ENCODE results near the gene DNTT. TPM values are rescaled to one million over a fixed set of nuclear protein-coding genes. Genes with fewer than 3 reads are reported as not detected.

Gene DNTT
- total RNA-seq, 1 donor from 2014 or later: 0.11 TPM

DNA sequence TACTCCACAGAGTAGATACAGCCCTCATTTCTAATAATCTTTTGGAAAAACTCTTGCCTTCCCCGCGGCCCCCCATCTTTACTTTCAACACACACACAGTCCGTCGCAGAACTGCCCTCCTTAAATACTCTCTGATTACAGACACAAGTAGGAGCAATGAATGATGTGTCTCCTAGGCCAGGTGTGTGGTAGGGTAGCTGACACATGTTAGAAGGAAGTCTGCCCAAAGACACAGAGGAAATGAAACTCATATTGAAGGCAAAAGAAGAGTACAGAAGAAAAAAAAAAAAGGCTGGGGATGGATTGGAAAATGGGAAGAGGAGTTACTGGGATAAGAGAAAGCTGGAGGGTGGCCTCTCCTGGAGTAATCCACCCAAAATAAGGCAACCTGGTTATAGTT, 39.9 kb downstream of the DNTT start:
- H3K36me3 Mint-ChIP-seq (ENCODE audit: low read depth): no peaks in the 10 kb centered on the region
- ATAC-seq (ENCODE audit: low read depth): no peak
- no peaks in the 10 kb centered on the region for H3K9me3 Mint-ChIP-seq
- ChIA-PET CTCF (interaction anchor here (1.1 kb wide), 1 partner anchor 326 kb away, joined by 3 read pairs; no protein-coding TSS in a partner anchor), POLR2A (interaction anchor here (0.7 kb wide), 1 partner anchor 122 kb away, joined by 3 read pairs; no protein-coding TSS in a partner anchor)
- no peaks in the 10 kb centered on the region for H3K27me3 Mint-ChIP-seq
- TF ChIP-seq, protein P1, sequence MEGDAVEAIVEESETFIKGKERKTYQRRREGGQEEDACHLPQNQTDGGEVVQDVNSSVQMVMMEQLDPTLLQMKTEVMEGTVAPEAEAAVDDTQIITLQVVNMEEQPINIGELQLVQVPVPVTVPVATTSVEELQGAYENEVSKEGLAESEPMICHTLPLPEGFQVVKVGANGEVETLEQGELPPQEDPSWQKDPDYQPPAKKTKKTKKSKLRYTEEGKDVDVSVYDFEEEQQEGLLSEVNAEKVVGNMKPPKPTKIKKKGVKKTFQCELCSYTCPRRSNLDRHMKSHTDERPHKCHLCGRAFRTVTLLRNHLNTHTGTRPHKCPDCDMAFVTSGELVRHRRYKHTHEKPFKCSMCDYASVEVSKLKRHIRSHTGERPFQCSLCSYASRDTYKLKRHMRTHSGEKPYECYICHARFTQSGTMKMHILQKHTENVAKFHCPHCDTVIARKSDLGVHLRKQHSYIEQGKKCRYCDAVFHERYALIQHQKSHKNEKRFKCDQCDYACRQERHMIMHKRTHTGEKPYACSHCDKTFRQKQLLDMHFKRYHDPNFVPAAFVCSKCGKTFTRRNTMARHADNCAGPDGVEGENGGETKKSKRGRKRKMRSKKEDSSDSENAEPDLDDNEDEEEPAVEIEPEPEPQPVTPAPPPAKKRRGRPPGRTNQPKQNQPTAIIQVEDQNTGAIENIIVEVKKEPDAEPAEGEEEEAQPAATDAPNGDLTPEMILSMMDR (IDR thresholded peaks at IDR 0.05): no peak
- H3K4me1 Mint-ChIP-seq: peaks cover 6% of the 10 kb centered on the region
- intact Hi-C loops (cut with micrococcal nuclease): no loop called here
- no peak overlapping the region for H3K27ac Mint-ChIP-seq
- no peak overlapping the region for H3K4me3 Mint-ChIP-seq
- DNase-seq: no peak

DNA sequence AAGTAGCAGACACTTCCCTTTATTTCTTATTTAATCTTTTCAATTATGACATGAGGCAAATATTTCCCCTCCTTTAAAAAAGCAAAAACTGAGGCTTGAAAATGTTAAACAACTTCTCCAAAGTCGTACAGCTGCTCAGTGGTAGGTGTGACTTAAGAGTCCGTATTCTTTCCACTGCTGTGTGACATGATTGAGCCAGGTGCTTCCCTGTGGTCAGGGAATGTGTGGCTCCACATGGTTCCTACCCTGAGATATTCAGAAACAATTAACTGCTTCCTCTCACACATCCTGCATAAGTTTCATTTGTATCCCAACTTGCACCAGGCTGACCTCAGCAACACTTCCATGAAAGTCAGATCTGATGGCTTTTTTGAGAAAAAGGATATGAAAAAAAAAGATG, 41.0 kb downstream of the DNTT start:
- TF ChIP-seq, protein P1 (IDR thresholded peaks at IDR 0.05): no peak
- Mint-ChIP-seq H3K9me3 (no peaks in the 10 kb centered on the region), H3K4me1 (peaks cover 6% of the 10 kb centered on the region), H3K36me3 (ENCODE audit: low read depth) (no peaks in the 10 kb centered on the region), H3K27ac (no peak overlapping the region), H3K27me3 (no peaks in the 10 kb centered on the region), H3K4me3 (no peak overlapping the region)
- intact Hi-C loops (cut with micrococcal nuclease): no loop called here
- CTCF ChIA-PET: no interaction called here
- POLR2A ChIA-PET: no interaction called here
- ATAC-seq (ENCODE audit: low read depth): no peak
- DNase-seq: no peak

DNA sequence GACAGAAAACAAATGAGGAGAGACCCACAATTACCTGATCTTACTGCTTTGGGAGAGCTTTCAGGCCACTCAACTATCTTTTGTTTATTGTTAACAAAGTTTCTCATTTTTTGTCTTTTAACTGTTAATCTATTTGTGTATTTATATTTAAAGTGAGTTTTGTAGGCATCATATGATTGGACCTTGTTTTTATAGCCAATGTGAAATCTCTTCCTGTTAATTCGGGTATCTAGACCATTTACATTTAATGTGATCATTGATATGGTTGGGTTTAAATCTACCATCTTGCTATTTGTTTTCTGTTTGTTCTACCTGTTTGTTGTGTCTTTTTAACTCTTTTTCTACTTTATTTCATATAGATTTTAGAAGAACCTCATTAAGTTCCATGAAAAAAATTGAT, 42.1 kb downstream of the DNTT start:
- no peak overlapping the region for H3K4me3 Mint-ChIP-seq
- DNase-seq (no peak), ATAC-seq (ENCODE audit: low read depth) (no peak)
- peaks cover 6% of the 10 kb centered on the region for H3K4me1 Mint-ChIP-seq
- H3K27me3 Mint-ChIP-seq: no peaks in the 10 kb centered on the region
- no peaks in the 10 kb centered on the region for H3K36me3 Mint-ChIP-seq (ENCODE audit: low read depth)
- ChIA-PET POLR2A (no interaction called here), CTCF (no interaction called here)
- H3K9me3 Mint-ChIP-seq: no peaks in the 10 kb centered on the region
- TF ChIP-seq, protein P1 (IDR thresholded peaks at IDR 0.05): no peak
- intact Hi-C loops (cut with micrococcal nuclease): no loop called here
- no peak overlapping the region for H3K27ac Mint-ChIP-seq

DNA sequence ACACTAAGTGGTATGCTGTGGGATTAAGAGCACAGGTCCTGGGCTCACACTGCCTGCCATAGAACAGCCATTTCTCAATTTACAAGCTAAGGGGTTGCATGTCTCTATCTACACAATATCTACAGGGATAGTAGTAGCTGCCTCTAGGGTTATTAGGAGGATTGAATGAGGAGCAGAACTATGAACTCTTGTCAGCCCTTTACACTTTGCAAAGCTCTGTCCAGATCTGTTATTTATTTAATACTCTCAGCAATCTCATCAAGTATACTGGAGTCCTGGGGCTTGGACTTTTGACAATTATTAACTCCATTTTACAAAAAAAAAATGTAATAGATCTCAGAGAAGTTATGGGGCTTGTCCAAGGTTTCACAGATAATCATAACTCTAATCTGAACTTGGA, 47.8 kb downstream of the DNTT start:
- Mint-ChIP-seq H3K27me3 (peaks cover 19% of the 10 kb centered on the region), H3K4me3 (no peak overlapping the region), H3K36me3 (ENCODE audit: low read depth) (no peaks in the 10 kb centered on the region), H3K4me1 (no peaks in the 10 kb centered on the region), H3K9me3 (no peaks in the 10 kb centered on the region), H3K27ac (no peak overlapping the region)
- ATAC-seq (ENCODE audit: low read depth): no peak
- TF ChIP-seq, protein P1 (IDR thresholded peaks at IDR 0.05): no peak
- POLR2A ChIA-PET: interaction anchor here (0.7 kb wide), 1 partner anchor 854 kb away, joined by 10 read pairs; no protein-coding TSS in a partner anchor
- intact Hi-C loops (cut with micrococcal nuclease): no loop called here
- CTCF ChIA-PET: interaction anchor here (0.6 kb wide), 1 partner anchor 70 kb away, joined by 3 read pairs; no protein-coding TSS in a partner anchor
- DNase-seq: no peak

DNA sequence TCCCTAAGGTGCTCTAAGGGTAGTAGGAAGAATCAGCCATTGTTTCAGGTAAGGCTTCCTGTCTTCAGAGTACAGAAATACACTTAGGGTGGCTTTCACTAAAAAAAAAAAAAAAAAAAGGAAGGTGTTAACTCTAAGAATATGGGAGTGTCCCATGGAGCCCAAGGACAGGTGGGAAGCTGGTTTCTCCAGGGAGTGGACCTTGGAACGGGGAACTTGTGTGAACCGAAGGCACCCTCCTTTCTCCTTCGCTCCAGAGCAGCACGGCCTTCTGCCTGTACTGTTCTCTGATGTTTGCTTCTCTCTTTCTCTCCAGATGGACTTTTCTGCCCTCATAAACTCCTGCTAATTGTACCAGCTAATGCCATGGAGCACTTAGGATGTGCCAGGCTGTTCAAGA, 48.3 kb downstream of the DNTT start:
- ChIA-PET POLR2A (interaction anchor here (0.7 kb wide), 1 partner anchor 855 kb away, joined by 10 read pairs; no protein-coding TSS in a partner anchor), CTCF (interaction anchor here (0.6 kb wide), 1 partner anchor 69 kb away, joined by 3 read pairs; no protein-coding TSS in a partner anchor)
- peaks cover 19% of the 10 kb centered on the region for H3K27me3 Mint-ChIP-seq
- H3K4me3 Mint-ChIP-seq: no peak overlapping the region
- intact Hi-C loops (cut with micrococcal nuclease): no loop called here
- H3K27ac Mint-ChIP-seq: no peak overlapping the region
- H3K4me1 Mint-ChIP-seq: no peaks in the 10 kb centered on the region
- no peaks in the 10 kb centered on the region for H3K36me3 Mint-ChIP-seq (ENCODE audit: low read depth)
- TF ChIP-seq, protein P1 (IDR thresholded peaks at IDR 0.05): no peak
- no peak for ATAC-seq (ENCODE audit: low read depth)
- DNase-seq: no peak
- no peaks in the 10 kb centered on the region for H3K9me3 Mint-ChIP-seq
